H1 (cell line): ENCODE measurements around the gene KHDRBS2. TPM values are rescaled to one million over a fixed set of nuclear protein-coding genes. Genes with fewer than 3 reads are reported as not detected.

Experiments used
- CTCF ChIA-PET: fragments of 300-600 bp; sonication (Branson Sonifier 250); formaldehyde crosslinking; loops from one replicate; lab custom pipeline; 2021; ENCODE audit not compliant: partially characterized antibody; lab: Charles Lee
- POLR2A ChIA-PET: fragments of 300-600 bp; sonication (Branson Sonifier 250); formaldehyde crosslinking; loops from one replicate; lab custom pipeline; 2021; ENCODE audit warnings: inconsistent platforms; ENCODE audit not compliant: partially characterized antibody; lab: Charles Lee
- DNase-seq, 2 experiments: peaks; one replicate each; pipeline versions ENCODE4 v3.0.0 to v3.0.0-alpha.2; 2010 to 2022; ENCODE audit warnings: low spot score in 2 of 2, low read depth in 1 of 2, mixed read lengths in 1 of 2
- FAIRE-seq: peaks from 2 replicates; lab custom pipeline; 2011; peaks lifted over from hg19 to GRCh38; lab: Jason Lieb, UNC
- H2AFZ ChIP-seq: 2 replicates; pipeline ENCODE4 v1.8.1; 2012; ENCODE audit warnings: low read length, inconsistent platforms
- H2AK5ac ChIP-seq: 2 replicates; pipeline ENCODE4 v1.6.1; 2013; ENCODE audit warnings: low read depth, low read length
- H2BK120ac ChIP-seq: replicated peaks from 2 replicates; pipeline ENCODE3; 2013; ENCODE audit warnings: low read depth, low read length, inconsistent platforms
- H2BK12ac ChIP-seq: 2 replicates; pipeline ENCODE4 v1.6.1; 2013; ENCODE audit warnings: low read depth, low read length
- H2BK15ac ChIP-seq: 2 replicates; pipeline ENCODE4 v1.6.1; 2013; ENCODE audit warnings: low read length
- H2BK20ac ChIP-seq: 2 replicates; pipeline ENCODE4 v1.6.1; 2013; ENCODE audit warnings: low read length
- H2BK5ac ChIP-seq: 2 replicates; pipeline ENCODE4 v1.6.1; 2013; ENCODE audit warnings: low read depth, low read length
- H3K14ac ChIP-seq: 2 replicates; pipeline ENCODE4 v1.6.1; 2013; ENCODE audit warnings: inconsistent platforms; ENCODE audit not compliant: insufficient read length
- H3K18ac ChIP-seq: 2 replicates; pipeline ENCODE4 v1.6.1; 2013; ENCODE audit warnings: low read length; ENCODE audit errors: extremely low read depth
- H3K23ac ChIP-seq: 2 replicates; pipeline ENCODE4 v1.6.1; 2013; ENCODE audit warnings: inconsistent platforms; ENCODE audit not compliant: insufficient read length
- H3K23me2 ChIP-seq: 2 replicates; pipeline ENCODE4 v1.6.1; 2013; ENCODE audit warnings: low read depth, low read length
- H3K27ac ChIP-seq: 2 replicates; pipeline ENCODE4 v1.6.1; 2011; ENCODE audit warnings: low read depth, low read length, inconsistent platforms
- H3K27me3 ChIP-seq, 4 experiments: replicated peaks in 1 of 4; 1 replicate in 1 of 4; 2 replicates in 3 of 4; pipeline versions ENCODE4 v1.6.1 to v1.8.1; 2011 to 2013; ENCODE audit warnings: low read length in 3 of 4, mild to moderate bottlenecking in 3 of 4, inconsistent platforms in 2 of 4, mixed read lengths in 2 of 4, moderate library complexity in 1 of 4; ENCODE audit not compliant: control insufficient read depth in 3 of 4, insufficient read depth in 3 of 4; ENCODE audit errors: extremely low read depth in 1 of 4
- H3K36me3 ChIP-seq, 4 experiments: 2 replicates each; pipeline versions ENCODE4 v1.6.1 to v1.8.1; 2011 to 2013; ENCODE audit warnings: mild to moderate bottlenecking in 4 of 4, low read length in 3 of 4, moderate library complexity in 2 of 4, control low read depth in 1 of 4, inconsistent platforms in 1 of 4; ENCODE audit not compliant: insufficient read depth in 4 of 4, control insufficient read depth in 2 of 4
- H3K4ac ChIP-seq: replicated peaks from 2 replicates; pipeline ENCODE3; 2013; ENCODE audit warnings: low read length, low read depth, mixed read lengths, inconsistent platforms; ENCODE audit not compliant: insufficient read length
- H3K4me1 ChIP-seq, 4 experiments: replicated peaks in 1 of 4; 1 replicate in 1 of 4; 2 replicates in 3 of 4; pipeline versions ENCODE4 v1.6.1 to v1.8.1; 2011 to 2013; ENCODE audit warnings: low read length in 3 of 4, inconsistent platforms in 2 of 4, mixed read lengths in 1 of 4; ENCODE audit not compliant: insufficient read depth in 4 of 4, control insufficient read depth in 3 of 4
- H3K4me2 ChIP-seq, 2 experiments: 2 replicates each; pipeline versions ENCODE4 v1.6.1 to v1.8.1; 2011 to 2013; ENCODE audit warnings: low read depth in 2 of 2, low read length in 2 of 2, control low read depth in 1 of 2, inconsistent platforms in 1 of 2, mild to moderate bottlenecking in 1 of 2; ENCODE audit not compliant: insufficient read depth in 1 of 2
- H3K4me3 ChIP-seq, 4 experiments: fragments of 200-600, 300-600 bp in 1 of 4; sonication (generic), shearing (Covaris generic), sonication (Bioruptor Twin) in 1 of 4; 2 replicates each; pipeline versions ENCODE4 v1.5.1 to v1.8.1; 2011 to 2016; ENCODE audit warnings: low read length in 4 of 4, low read depth in 3 of 4, control low read depth in 2 of 4, inconsistent platforms in 2 of 4, mild to moderate bottlenecking in 2 of 4, mixed read lengths in 1 of 4, moderate library complexity in 1 of 4; ENCODE audit not compliant: insufficient read depth in 2 of 4; ENCODE audit errors: extremely low read depth in 1 of 4
- H3K56ac ChIP-seq: replicated peaks from 2 replicates; pipeline ENCODE3; 2013; ENCODE audit warnings: low read depth, mild to moderate bottlenecking, mixed read lengths, low read length, inconsistent platforms; ENCODE audit not compliant: insufficient read length
- H3K79me1 ChIP-seq: 2 replicates; pipeline ENCODE4 v1.6.1; 2013; ENCODE audit warnings: low read depth, low read length, control low read depth
- H3K79me2 ChIP-seq, 2 experiments: 2 replicates each; pipeline versions ENCODE4 v1.6.1 to v1.8.1; 2012 to 2013; ENCODE audit warnings: low read length in 2 of 2, mild to moderate bottlenecking in 2 of 2, inconsistent platforms in 1 of 2; ENCODE audit not compliant: insufficient read depth in 2 of 2, control insufficient read depth in 1 of 2
- H3K9ac ChIP-seq, 4 experiments: replicated peaks in 1 of 4; 1 replicate in 1 of 4; 2 replicates in 3 of 4; pipeline versions ENCODE4 v1.6.1 to v1.8.1; 2011 to 2013; ENCODE audit warnings: low read depth in 3 of 4, low read length in 3 of 4, control low read depth in 2 of 4, mild to moderate bottlenecking in 2 of 4, moderate library complexity in 2 of 4, inconsistent platforms in 1 of 4; ENCODE audit errors: extremely low read depth in 1 of 4
- H3K9me3 ChIP-seq, 2 experiments: 2 replicates each; pipeline versions ENCODE4 v1.6.1 to v1.8.1; 2012 to 2013; ENCODE audit warnings: mild to moderate bottlenecking in 2 of 2, moderate library complexity in 2 of 2, control low read depth in 1 of 2, inconsistent platforms in 1 of 2, low read depth in 1 of 2, low read length in 1 of 2, mixed read lengths in 1 of 2; ENCODE audit not compliant: insufficient read depth in 2 of 2
- H4K20me1 ChIP-seq, 2 experiments: replicated peaks in 1 of 2; 2 replicates each; pipeline versions ENCODE3 to v1.8.1; 2011 to 2013; ENCODE audit warnings: inconsistent platforms in 2 of 2, low read length in 2 of 2, mild to moderate bottlenecking in 1 of 2; ENCODE audit not compliant: insufficient read depth in 2 of 2, control insufficient read depth in 1 of 2
- H4K5ac ChIP-seq: 2 replicates; pipeline ENCODE4 v1.6.1; 2013; ENCODE audit warnings: low read length, low read depth, mixed read lengths, inconsistent platforms; ENCODE audit not compliant: insufficient read length
- H4K8ac ChIP-seq: 2 replicates; pipeline ENCODE4 v1.8.0; 2013; ENCODE audit warnings: mild to moderate bottlenecking, moderate library complexity, low read length, inconsistent platforms; ENCODE audit not compliant: insufficient read depth; ENCODE audit errors: extremely low read depth
- H4K91ac ChIP-seq: replicated peaks from 2 replicates; pipeline ENCODE3; 2013; ENCODE audit warnings: low read length, mixed read lengths, inconsistent platforms; ENCODE audit not compliant: insufficient read length
- FOSL1 ChIP-seq: IDR thresholded peaks from 2 replicates; pipeline ENCODE4 v1.6.1; 2011; ENCODE audit warnings: mild to moderate bottlenecking, low read depth, low read length, moderate library complexity; ENCODE audit not compliant: insufficient read depth
- POLR2AphosphoS5 ChIP-seq: IDR thresholded peaks from 2 replicates; pipeline ENCODE4 v1.6.1; 2011; ENCODE audit warnings: low read depth, low read length
- WGBS, 2 experiments: shearing (Covaris generic) in 1 of 2; methylation state at CpG; one replicate each; pipeline versions ENCODE4 v1.1.6 to v1.1.7; 2013 to 2015; ENCODE audit warnings: low lambda C conversion rate in 2 of 2, mixed read lengths in 2 of 2, inconsistent platforms in 1 of 2, low coverage in 1 of 2, missing lambda C conversion rate in 1 of 2; ENCODE audit not compliant: insufficient replicate concordance in 2 of 2, insufficient coverage in 1 of 2, insufficient read length in 1 of 2; ENCODE audit errors: extremely low coverage in 1 of 2, missing lambda C conversion rate in 1 of 2; 5-methylcytosine and 5-hydroxymethylcytosine counted together
- polyA plus RNA-seq, 7 experiments: library from polyadenylated mRNA; depleted of rRNA in 3 of 7; stranded (reverse) in 5 of 7; unstranded in 2 of 7; fragments of >200 nt in 5 of 7; fragments of 200-250 nt in 2 of 7; gene quantifications; 1 replicate in 5 of 7; 2 replicates in 1 of 7; 4 replicates in 1 of 7; pipeline versions ENCODE4 v1.2.1 to v1.2.3, GENCODE V29; 2011 to 2013; ENCODE audit warnings: missing spikeins in 2 of 7, mixed read lengths in 2 of 7
- total RNA-seq: library from RNA; stranded (reverse); fragmentation: NEBNext Ultra II Directional; extraction: Animal tissue kit (Norgen Biotek cat#: 25700); gene quantifications from 2 replicates; pipeline ENCODE4 v1.2.1, GENCODE V29; 2021

Gene KHDRBS2
- total and polyA plus RNA-seq, 2 of the 8 experiments (the other 6 are each of a cell fraction or from before 2014, with no cell fraction given) = 5.2 to 7.7 TPM

GRCh38 chr6:62288974-62289373 lies 2.9 kb upstream of the KHDRBS2 start:
- no peak overlapping the region for H3K4ac ChIP-seq
- no peaks in the 10 kb centered on the region for H4K20me1 ChIP-seq
- no peak for FAIRE-seq
- no peak for DNase-seq
- H3K79me1 ChIP-seq = no peaks in the 10 kb centered on the region
- no peaks in the 10 kb centered on the region for H3K36me3 ChIP-seq
- WGBS, 2 experiments = 88% methylated on average over 1 of the region's 1 CpG; no CpG with 5 or more reads in 1 of the 2 experiments
- H3K23me2 ChIP-seq = peaks cover 12% of the 10 kb centered on the region
- H2BK15ac ChIP-seq = no peak overlapping the region
- H3K79me2 ChIP-seq = peaks cover 0 to 14% of the 10 kb centered on the region in 2 experiments; a peak in 2 of 4 replicates
- H2BK20ac ChIP-seq = no peak overlapping the region
- ChIA-PET POLR2A (no interaction called here), CTCF (no interaction called here)
- no peak overlapping the region for H4K8ac ChIP-seq
- no peaks in the 10 kb centered on the region for H3K9me3 ChIP-seq
- peaks cover 0 to 2% (median 0%) of the 10 kb centered on the region in 4 experiments; a peak in 1 of 7 replicates for H3K4me1 ChIP-seq
- no peak for TF ChIP-seq FOSL1
- TF ChIP-seq POLR2AphosphoS5 = no peak
- H3K18ac ChIP-seq = no peak overlapping the region
- H2AFZ ChIP-seq = no peak overlapping the region
- H3K27me3 ChIP-seq = no peaks in the 10 kb centered on the region
- H3K23ac ChIP-seq = no peak overlapping the region
- no peak overlapping the region for H3K4me2 ChIP-seq
- H4K5ac ChIP-seq = no peak overlapping the region
- H2BK12ac ChIP-seq = no peak overlapping the region
- no peak overlapping the region for H2AK5ac ChIP-seq
- H2BK5ac ChIP-seq = no peak overlapping the region
- no peak overlapping the region for H4K91ac ChIP-seq
- H3K27ac ChIP-seq = no peak overlapping the region
- H3K4me3 ChIP-seq = no peak overlapping the region
- no peak overlapping the region for H3K9ac ChIP-seq
- no peak overlapping the region for H2BK120ac ChIP-seq
- H3K14ac ChIP-seq = no peak overlapping the region
- H3K56ac ChIP-seq = no peak overlapping the region
